Measurements from ENCODE around the gene MAP3K6.

- TF ChIP-seq CTCF (IDR thresholded peaks at IDR 0.05; ENCODE audit: low read length) (no peak), EZH2phosphoT487 (IDR thresholded peaks at IDR 0.05; ENCODE audit: low read length) (no peak)
Observed at GRCh38 chr1:27318136-27318535, 48.6 kb downstream of the MAP3K6 start.

Measured in MM.1S (cell line).